Uterus (tissue), 2 donors: ENCODE data around the gene PNRC1.

ENCODE experiments used
- CTCF ChIP-seq, 4 experiments: fragments of 200-600 bp in 2 of 4; fragments of 450-650 bp in 2 of 4; sonication (generic) in 2 of 4; IDR thresholded peaks; one replicate each; pipeline ENCODE4 v1.5.1; 2016 to 2019; ENCODE audit warnings: antibody characterized with exemption in 4 of 4, mild to moderate bottlenecking in 2 of 4, moderate library complexity in 1 of 4
- POLR2A ChIP-seq, 2 donors: fragments of 450-650 bp; IDR thresholded peaks; one replicate each; pipeline ENCODE4 v1.6.1; 2016; ENCODE audit warnings: antibody characterized with exemption in 2 of 2, mild to moderate bottlenecking in 1 of 2, moderate library complexity in 1 of 2

GRCh38 chr6:89079511-89080234 lies 878 bp upstream of the PNRC1 start:
- peak; percentile 27 to 41 for TF ChIP-seq POLR2A (IDR thresholded peaks at IDR 0.05)
- peak in 1 of 4 experiments; percentile 6 for TF ChIP-seq CTCF (IDR thresholded peaks at IDR 0.05)
